ENCODE results near the gene DYRK3.

Gene DYRK3

DNA sequence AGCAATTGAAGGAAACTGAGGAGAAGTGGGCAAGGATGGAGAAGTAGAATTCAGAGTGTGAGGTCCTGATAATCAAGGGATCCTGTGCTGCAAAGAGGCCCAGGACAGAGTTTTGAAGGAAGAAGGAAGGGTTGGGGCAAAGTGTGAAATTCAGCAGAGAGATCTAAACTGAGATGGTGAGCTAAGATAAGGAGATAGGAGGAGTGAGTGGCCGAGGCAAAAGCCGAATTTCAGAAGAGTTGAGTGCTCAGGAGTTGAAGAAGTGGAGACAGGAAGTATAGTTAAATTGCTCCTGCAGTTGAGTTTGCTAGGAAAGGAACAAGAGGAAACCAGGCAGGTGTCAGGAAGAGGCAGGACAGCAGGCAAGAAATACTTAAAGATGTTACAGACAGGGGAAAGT, 33.0 kb downstream of the DYRK3 start:
- TF ChIP-seq, protein P1, sequence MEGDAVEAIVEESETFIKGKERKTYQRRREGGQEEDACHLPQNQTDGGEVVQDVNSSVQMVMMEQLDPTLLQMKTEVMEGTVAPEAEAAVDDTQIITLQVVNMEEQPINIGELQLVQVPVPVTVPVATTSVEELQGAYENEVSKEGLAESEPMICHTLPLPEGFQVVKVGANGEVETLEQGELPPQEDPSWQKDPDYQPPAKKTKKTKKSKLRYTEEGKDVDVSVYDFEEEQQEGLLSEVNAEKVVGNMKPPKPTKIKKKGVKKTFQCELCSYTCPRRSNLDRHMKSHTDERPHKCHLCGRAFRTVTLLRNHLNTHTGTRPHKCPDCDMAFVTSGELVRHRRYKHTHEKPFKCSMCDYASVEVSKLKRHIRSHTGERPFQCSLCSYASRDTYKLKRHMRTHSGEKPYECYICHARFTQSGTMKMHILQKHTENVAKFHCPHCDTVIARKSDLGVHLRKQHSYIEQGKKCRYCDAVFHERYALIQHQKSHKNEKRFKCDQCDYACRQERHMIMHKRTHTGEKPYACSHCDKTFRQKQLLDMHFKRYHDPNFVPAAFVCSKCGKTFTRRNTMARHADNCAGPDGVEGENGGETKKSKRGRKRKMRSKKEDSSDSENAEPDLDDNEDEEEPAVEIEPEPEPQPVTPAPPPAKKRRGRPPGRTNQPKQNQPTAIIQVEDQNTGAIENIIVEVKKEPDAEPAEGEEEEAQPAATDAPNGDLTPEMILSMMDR (conservative IDR thresholded peaks at IDR 0.05): no peak
- no peak for TF ChIP-seq ZFX (IDR thresholded peaks at IDR 0.05)
- H3K27ac ChIP-seq: no peak overlapping the region

DNA sequence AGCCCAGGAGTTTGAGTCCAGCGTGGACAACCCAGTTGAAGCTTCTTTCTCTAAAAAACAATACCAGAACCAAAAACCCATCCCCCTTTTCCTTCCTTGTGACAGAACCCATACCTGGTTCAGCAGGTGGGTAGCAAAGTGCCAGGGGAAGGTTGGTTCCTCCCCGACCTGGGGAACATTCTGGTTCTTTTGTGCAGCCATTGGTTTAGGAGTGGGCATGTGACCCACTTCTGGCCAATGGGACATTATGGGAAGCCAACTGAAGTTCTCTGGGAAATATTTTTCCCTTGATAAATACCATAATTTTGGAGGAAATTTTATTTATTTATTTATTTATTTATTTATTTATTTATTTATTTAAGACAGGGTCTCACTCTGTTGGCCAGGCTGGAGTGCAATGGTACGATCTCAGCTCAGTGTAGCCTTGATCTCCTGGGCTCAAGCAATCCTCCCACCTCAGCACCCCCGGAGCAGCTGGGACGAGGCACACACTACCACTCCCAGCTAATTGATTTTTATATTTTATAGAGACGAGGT, 33.6 kb downstream of the DYRK3 start:
- TF ChIP-seq, protein P1 (conservative IDR thresholded peaks at IDR 0.05): no peak
- no peak for TF ChIP-seq ZFX (IDR thresholded peaks at IDR 0.05)
- H3K27ac ChIP-seq: no peak overlapping the region

- TF ChIP-seq, protein P1 (conservative IDR thresholded peaks at IDR 0.05): no peak
- TF ChIP-seq ZFX (IDR thresholded peaks at IDR 0.05): no peak
- H3K27ac ChIP-seq: no peak overlapping the region
Observed at GRCh38 chr1:206672011-206672688, 36.8 kb downstream of the DYRK3 start.

DNA sequence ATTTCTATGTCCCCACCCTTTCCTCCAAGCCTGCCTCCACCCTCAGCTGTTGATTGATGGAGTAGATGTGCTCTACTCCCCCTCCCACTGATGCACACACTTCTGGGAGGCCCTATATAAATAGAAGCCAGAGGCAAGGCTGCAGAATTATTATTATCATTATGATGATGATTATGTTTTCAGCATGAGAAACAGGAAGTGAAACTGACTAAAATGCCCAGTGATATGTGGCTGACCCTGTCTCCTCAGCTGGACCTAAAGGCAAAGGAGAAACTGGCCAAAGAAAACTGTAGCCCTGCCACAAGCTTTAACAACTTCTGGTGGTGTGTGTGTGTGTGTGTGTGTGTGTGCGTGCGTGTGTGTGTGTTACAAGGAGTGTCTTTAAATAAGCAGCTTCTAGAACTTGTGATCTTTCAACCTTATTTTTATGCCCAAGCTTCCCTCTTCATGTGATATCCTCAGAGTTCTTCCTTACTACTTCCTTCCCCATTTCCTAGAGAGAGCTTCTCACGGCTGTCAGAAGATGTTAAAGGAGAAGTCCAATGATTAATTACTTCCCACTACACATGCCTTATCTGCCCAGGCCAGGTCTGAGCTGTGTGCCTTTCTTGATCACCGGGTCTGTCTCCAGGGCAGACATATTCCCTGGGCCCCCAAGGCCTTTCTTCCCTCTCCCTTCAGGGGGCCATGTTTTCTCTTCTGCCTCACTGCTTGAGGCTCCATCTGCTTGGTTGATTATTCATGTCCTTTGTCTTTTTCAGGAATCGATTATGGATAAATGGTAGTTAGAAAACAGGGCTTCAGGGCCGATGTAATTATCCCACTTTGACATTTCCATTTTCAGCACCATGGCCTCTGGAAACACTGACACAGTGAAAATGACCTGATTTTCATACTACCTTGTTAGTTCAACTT, 37.8 kb downstream of the DYRK3 start:
- no peak overlapping the region for H3K27ac ChIP-seq
- TF ChIP-seq ZFX (IDR thresholded peaks at IDR 0.05): no peak
- TF ChIP-seq, protein P1 (conservative IDR thresholded peaks at IDR 0.05): no peak

DNA sequence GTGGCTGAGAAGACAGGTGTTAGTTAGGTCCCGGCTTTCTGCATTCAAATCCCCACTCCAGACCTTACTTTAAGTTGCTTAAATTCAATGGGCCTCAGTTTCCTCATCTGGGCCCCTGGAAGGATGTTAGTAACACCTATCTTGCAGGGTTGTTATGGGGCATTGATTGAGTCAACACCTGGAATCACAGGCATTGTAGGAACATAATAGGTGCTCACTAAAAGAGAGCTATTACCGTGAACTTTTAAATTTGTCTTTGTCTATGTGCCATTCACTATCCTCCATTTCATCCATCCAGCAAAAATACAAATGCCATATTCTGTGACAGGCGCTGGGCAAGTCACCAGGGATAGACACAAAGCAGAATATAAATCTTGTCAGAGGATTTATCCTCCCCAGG, 38.9 kb downstream of the DYRK3 start:
- no peak overlapping the region for H3K27ac ChIP-seq
- TF ChIP-seq, protein P1 (conservative IDR thresholded peaks at IDR 0.05): no peak
- no peak for TF ChIP-seq ZFX (IDR thresholded peaks at IDR 0.05)

- no peak for TF ChIP-seq ZFX (IDR thresholded peaks at IDR 0.05)
- H3K27ac ChIP-seq: no peak overlapping the region
Observed at GRCh38 chr1:206674745-206675175, 39.4 kb downstream of the DYRK3 start.

DNA sequence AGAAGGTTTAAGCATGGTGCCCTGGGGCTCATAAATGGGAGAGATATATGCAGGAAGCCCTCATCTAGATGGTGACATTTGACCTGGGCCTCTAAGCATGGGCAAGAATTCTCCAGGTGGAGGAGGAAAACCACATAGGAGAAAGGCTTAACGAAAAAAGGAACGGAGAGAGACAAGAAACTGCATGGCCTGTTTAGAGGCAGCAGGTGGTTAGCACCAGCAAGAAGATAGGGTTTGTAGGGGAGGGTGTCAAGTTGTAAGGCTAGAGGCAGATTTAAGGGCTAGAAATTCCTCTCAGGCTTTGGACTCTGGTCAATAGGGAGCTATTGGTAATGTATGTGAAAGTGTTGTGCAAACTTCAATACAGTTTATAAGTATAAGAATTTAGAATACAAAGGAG, 41.2 kb downstream of the DYRK3 start:
- TF ChIP-seq, protein P1 (conservative IDR thresholded peaks at IDR 0.05): no peak
- TF ChIP-seq ZFX (IDR thresholded peaks at IDR 0.05): no peak
- no peak overlapping the region for H3K27ac ChIP-seq

All from C4-2B (cell line).